H1 (cell line): ENCODE measurements around the gene SPDYE2B.
"Not testable (repeated sequence)": the region's sequence is repeated elsewhere in the genome, so short reads cannot be mapped to it uniquely, and the experiment has no call there.

Source experiments
- GTF2F1 ChIP-seq: IDR thresholded peaks from 2 replicates; pipeline ENCODE4 v1.6.1; 2012; ENCODE audit warnings: low read depth, low read length, improper control_type of control experiment, borderline replicate concordance
- POLR2A ChIP-seq, 2 experiments: IDR thresholded peaks; 1 replicate in 1 of 2; 2 replicates in 1 of 2; pipeline ENCODE4 v1.6.1; 2011; ENCODE audit warnings: low read depth in 2 of 2, low read length in 2 of 2, mild to moderate bottlenecking in 2 of 2; ENCODE audit errors: control extremely low read depth in 1 of 2
- RAD21 ChIP-seq, 2 experiments: IDR thresholded peaks in 1 of 2; conservative IDR thresholded peaks in 1 of 2; 2 replicates each; pipeline ENCODE4 v1.6.1; 2011; ENCODE audit warnings: low read depth in 2 of 2, low read length in 2 of 2, improper control_type of control experiment in 1 of 2, inconsistent platforms in 1 of 2, mild to moderate bottlenecking in 1 of 2, moderate library complexity in 1 of 2
- SP1 ChIP-seq: IDR thresholded peaks from 2 replicates; pipeline ENCODE4 v1.6.1; 2011; ENCODE audit warnings: low read depth, low read length
- TBP ChIP-seq: IDR thresholded peaks from 2 replicates; pipeline ENCODE4 v1.6.1; 2011; ENCODE audit warnings: low read depth, low read length, improper control_type of control experiment
- TF ChIP-seq, protein P1 (sequence below), 3 experiments: IDR thresholded peaks; 1 replicate in 2 of 3; 2 replicates in 1 of 3; pipeline versions ENCODE4 v1.5.1 to v1.6.1; 2011; ENCODE audit warnings: low read length in 3 of 3, mild to moderate bottlenecking in 3 of 3, inconsistent platforms in 2 of 3, low read depth in 1 of 3, moderate library complexity in 1 of 3; ENCODE audit not compliant: insufficient read depth in 1 of 3; ENCODE audit errors: control extremely low read depth in 1 of 3
- TF ChIP-seq, protein P2 (sequence below): IDR thresholded peaks from 2 replicates; pipeline ENCODE4 v1.6.1; 2012; ENCODE audit warnings: low read length, inconsistent platforms

GRCh38 chr7:102690602-102691001 is 40.5 kb downstream of the SPDYE2B start:
- not testable (repeated sequence) for TF ChIP-seq SP1; RAD21 (IDR thresholded peaks at IDR 0.05 in 1 of 2, conservative IDR thresholded peaks at IDR 0.05 in 1 of 2; ENCODE audit: low read depth in 2 of 2, low read length in 2 of 2); TBP; GTF2F1; POLR2A (IDR thresholded peaks at IDR 0.05; ENCODE audit: control extremely low read depth in 1 of 2, low read depth in 2 of 2, low read length in 2 of 2)
- TF ChIP-seq, protein P1, sequence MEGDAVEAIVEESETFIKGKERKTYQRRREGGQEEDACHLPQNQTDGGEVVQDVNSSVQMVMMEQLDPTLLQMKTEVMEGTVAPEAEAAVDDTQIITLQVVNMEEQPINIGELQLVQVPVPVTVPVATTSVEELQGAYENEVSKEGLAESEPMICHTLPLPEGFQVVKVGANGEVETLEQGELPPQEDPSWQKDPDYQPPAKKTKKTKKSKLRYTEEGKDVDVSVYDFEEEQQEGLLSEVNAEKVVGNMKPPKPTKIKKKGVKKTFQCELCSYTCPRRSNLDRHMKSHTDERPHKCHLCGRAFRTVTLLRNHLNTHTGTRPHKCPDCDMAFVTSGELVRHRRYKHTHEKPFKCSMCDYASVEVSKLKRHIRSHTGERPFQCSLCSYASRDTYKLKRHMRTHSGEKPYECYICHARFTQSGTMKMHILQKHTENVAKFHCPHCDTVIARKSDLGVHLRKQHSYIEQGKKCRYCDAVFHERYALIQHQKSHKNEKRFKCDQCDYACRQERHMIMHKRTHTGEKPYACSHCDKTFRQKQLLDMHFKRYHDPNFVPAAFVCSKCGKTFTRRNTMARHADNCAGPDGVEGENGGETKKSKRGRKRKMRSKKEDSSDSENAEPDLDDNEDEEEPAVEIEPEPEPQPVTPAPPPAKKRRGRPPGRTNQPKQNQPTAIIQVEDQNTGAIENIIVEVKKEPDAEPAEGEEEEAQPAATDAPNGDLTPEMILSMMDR (IDR thresholded peaks at IDR 0.05; ENCODE audit: control extremely low read depth in 1 of 3, insufficient read depth in 1 of 3, low read depth in 1 of 3, low read length in 3 of 3), result not testable (repeated sequence)
- TF ChIP-seq, protein P2, sequence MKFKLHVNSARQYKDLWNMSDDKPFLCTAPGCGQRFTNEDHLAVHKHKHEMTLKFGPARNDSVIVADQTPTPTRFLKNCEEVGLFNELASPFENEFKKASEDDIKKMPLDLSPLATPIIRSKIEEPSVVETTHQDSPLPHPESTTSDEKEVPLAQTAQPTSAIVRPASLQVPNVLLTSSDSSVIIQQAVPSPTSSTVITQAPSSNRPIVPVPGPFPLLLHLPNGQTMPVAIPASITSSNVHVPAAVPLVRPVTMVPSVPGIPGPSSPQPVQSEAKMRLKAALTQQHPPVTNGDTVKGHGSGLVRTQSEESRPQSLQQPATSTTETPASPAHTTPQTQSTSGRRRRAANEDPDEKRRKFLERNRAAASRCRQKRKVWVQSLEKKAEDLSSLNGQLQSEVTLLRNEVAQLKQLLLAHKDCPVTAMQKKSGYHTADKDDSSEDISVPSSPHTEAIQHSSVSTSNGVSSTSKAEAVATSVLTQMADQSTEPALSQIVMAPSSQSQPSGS, result not testable (repeated sequence)
